HFF-Myc (cell line): Measurements from ENCODE around the gene SLC22A5.

Experiments
- DNase-seq: peaks from one replicate; pipeline ENCODE4 v3.0.0-alpha.2; 2011; ENCODE audit warnings: low read depth; ENCODE audit errors: extremely low read depth
- H3K4me3 ChIP-seq: replicated peaks from 2 replicates; pipeline ENCODE4 v1.5.1; 2011; ENCODE audit warnings: low read depth, mild to moderate bottlenecking, control low read depth, low read length
- CTCF ChIP-seq: IDR thresholded peaks from 2 replicates; pipeline ENCODE4 v1.5.1; 2012; ENCODE audit warnings: mild to moderate bottlenecking, low read depth, low read length, control low read depth; ENCODE audit errors: missing control alignments

SLC22A5 gene

GRCh38 chr5:132431632-132432031, 62.1 kb downstream of the SLC22A5 start:
- DNase-seq, result no peak
- no peak for TF ChIP-seq CTCF

DNA sequence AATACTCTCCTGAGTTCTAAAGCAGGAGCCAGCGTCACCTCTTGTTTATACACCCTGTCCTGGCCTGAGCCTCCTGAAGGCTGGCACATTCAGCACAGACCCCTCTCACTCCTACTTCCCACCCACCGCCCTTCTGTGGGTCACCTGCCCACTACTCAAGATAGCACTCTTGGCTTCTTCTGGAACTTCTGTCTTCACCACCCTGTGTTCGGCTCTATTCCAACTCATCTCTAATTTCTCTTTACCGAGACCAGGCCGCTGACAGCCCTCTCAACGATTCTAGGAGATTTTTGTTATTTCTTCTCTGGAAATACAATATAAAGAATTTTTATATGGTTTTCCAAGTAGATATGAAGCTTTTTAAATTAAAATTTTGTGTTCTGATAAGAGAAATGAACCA, 63.6 kb downstream of the SLC22A5 start:
- DNase-seq, result no peak
- H3K4me3 ChIP-seq, result no peak overlapping the region
- no peak for TF ChIP-seq CTCF

More at GRCh38 chr5:132431632-132432031, 62.1 kb downstream of the SLC22A5 start:
- no peak overlapping the region for H3K4me3 ChIP-seq

DNA sequence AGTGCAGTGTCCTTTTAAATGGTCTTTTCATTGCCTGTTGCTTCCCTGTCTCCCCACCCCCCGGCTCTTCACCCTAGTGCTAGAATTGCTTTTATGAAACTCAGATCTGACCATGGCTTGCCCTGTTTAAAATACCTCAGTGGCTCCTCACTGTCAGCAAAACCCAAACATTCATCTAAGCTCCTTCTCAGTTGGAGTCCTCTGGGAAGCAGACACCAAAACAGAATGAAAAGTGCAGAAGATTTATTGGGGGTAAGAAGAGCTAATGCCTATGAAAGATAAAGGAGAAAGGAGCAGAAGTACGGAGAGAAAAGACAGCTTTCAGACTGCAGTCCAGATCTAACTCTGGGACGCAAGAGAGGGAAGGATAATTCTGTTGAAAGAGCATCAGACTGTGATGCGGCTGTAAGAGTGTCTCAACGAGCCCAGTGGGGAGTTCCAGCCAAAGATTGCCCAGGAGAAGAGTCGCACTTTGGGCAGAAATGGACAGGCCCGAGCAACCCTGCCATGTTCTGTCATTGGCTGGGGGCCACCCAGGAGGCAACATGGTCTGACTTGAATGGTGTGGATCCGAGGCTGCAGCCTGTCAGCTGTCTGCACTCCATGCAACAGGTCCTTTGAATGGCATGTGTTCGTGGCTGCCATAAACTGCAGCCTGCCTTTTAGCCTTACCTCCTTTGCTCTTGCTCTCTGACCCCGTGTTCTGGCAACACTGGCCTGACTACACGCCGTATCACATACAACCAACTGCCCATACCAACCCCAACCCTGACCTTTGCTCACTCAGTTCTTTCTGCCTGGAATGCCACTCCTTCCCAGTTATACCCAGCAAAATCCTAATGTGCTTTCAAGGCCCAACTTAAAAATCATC, 65.1 kb downstream of the SLC22A5 start:
- no peak for DNase-seq
- no peak for TF ChIP-seq CTCF
- H3K4me3 ChIP-seq, result no peak overlapping the region

DNA sequence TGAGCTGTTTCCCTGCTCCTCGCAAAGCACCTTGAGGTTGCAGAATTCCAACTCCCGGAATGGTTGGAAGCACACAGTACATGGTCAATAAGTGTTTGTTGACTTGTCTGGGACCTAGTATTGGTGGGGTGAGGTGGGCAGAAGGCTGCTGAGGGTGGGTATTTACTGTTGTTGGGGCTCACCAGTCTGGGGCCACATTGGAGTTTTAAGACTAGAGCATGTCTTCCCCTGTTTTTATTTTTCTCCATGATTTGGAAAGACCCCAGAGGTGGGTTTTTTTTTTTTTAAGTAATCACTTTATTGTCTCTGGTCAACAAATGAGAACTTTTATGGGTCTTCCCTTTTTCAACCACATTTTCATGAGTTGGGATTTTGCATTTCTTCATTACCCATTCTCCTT, 65.9 kb downstream of the SLC22A5 start:
- no peak overlapping the region for H3K4me3 ChIP-seq
- DNase-seq, result no peak
- TF ChIP-seq CTCF, result no peak

DNA sequence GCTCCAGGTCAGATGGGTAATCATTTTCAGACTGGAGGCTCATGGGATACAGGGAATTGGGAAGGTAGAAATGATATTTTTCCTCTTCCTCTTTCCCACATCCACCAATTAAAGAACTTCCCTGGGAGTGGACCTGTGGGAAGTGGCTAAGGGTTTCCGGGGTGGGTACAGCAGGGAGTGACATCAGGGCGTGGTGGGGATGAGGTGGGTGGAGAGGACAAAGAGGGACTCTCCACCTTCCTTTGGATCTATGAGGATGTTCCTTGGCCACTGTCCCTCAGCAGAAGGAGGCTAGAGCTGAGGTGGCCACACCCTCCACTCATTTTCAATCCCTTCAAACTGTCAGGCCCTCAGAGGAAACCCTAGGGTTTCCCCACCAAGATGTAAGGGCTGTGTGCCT, 66.4 kb downstream of the SLC22A5 start:
- no peak for DNase-seq

GRCh38 chr5:132436936-132437335, 67.4 kb downstream of the SLC22A5 start:
- no peak for DNase-seq
- TF ChIP-seq CTCF, result no peak
- H3K4me3 ChIP-seq, result no peak overlapping the region

More for the DNA sequence above, 66.4 kb downstream of the SLC22A5 start:
- no peak overlapping the region for H3K4me3 ChIP-seq
- no peak for TF ChIP-seq CTCF
